Measurements from ENCODE around the gene OLFML1.

GRCh38 chr11:7484131-7484530 lies 1.2 kb upstream of the OLFML1 start:
- no peak for TF ChIP-seq CTCF (IDR thresholded peaks at IDR 0.05 in 8 of 11, conservative IDR thresholded peaks at IDR 0.05 in 3 of 11)
- TF ChIP-seq POLR2A (IDR thresholded peaks at IDR 0.05), result no peak
- TF ChIP-seq POLR2AphosphoS5 (IDR thresholded peaks at IDR 0.05), result no peak
